MCF 10A (cell line): Measurements from ENCODE around the gene CLIP4. TPM values are rescaled to one million over a fixed set of nuclear protein-coding genes. Genes with fewer than 3 reads are reported as not detected.
A peak's percentile ranks its signal among the peaks of the same experiment; 100 is the strongest.

Experiments
- BruUV-seq: library from RNA; stranded (reverse); fragments of 400-500 nt; replicated peaks from 2 replicates; lab custom pipeline; 2021; lab: Mats Ljungman, UMichigan
- CTCF ChIA-PET: fragments of 300-600 bp; sonication (Branson Sonifier 250); formaldehyde crosslinking; extraction: SDS; loops from one replicate; lab custom pipeline; 2021; ENCODE audit warnings: antibody characterized with exemption, inconsistent platforms; lab: Yijun Ruan, JAX
- POLR2A ChIA-PET: fragments of 300-600, 350-650 bp; sonication (Branson Sonifier 250); formaldehyde crosslinking; extraction: SDS; loops from one replicate; lab custom pipeline; 2020; ENCODE audit warnings: antibody characterized with exemption, inconsistent platforms; lab: Yijun Ruan, JAX
- DNase-seq: peaks from one replicate; pipeline ENCODE4 v3.0.0-alpha.2; 2018; ENCODE audit not compliant: unreplicated experiment
- H3K27ac Mint-ChIP-seq: one replicate; pipeline ENCODE4 v1.8.0; 2022; ENCODE audit warnings: mild to moderate bottlenecking, low read depth, mixed read lengths; ENCODE audit not compliant: unreplicated experiment
- H3K27me3 Mint-ChIP-seq: one replicate; pipeline ENCODE4 v1.8.0; 2022; ENCODE audit warnings: mixed read lengths; ENCODE audit not compliant: insufficient read depth, unreplicated experiment
- H3K36me3 Mint-ChIP-seq: one replicate; pipeline ENCODE4 v1.8.0; 2022; ENCODE audit warnings: mild to moderate bottlenecking, moderate library complexity, mixed read lengths; ENCODE audit not compliant: insufficient read depth, unreplicated experiment
- H3K4me1 Mint-ChIP-seq: one replicate; pipeline ENCODE4 v1.8.0; 2022; ENCODE audit warnings: mixed read lengths; ENCODE audit not compliant: insufficient read depth, unreplicated experiment
- H3K4me3 Mint-ChIP-seq: one replicate; pipeline ENCODE4 v1.8.0; 2022; ENCODE audit warnings: mild to moderate bottlenecking, moderate library complexity, mixed read lengths; ENCODE audit not compliant: unreplicated experiment
- H3K9me3 Mint-ChIP-seq: one replicate; pipeline ENCODE4 v1.8.0; 2022; ENCODE audit warnings: mixed read lengths; ENCODE audit not compliant: unreplicated experiment
- CTCF ChIP-seq: fragments of 200-600 bp; IDR thresholded peaks from one replicate; pipeline ENCODE4 v1.8.0; 2022; ENCODE audit warnings: antibody characterized with exemption, mild to moderate bottlenecking; ENCODE audit not compliant: unreplicated experiment
- intact Hi-C: fragments of 100-400 bp; cut with micrococcal nuclease; formaldehyde crosslinking; loops from 2 replicates; pipeline ENCODE4 v1.14.1; 2022
- total RNA-seq: library from RNA; stranded (reverse); gene quantifications from 2 replicates; pipeline ENCODE4 v1.2.3, GENCODE V29; 2022

CLIP4 gene
- total RNA-seq, 1 experiment from 2014 or later: 77.8 TPM

GRCh38 chr2:29212009-29212408 lies 96.8 kb downstream of the CLIP4 start:
- BruUV-seq: no TSS peak
- intact Hi-C loops: no loop called here
- POLR2A ChIA-PET: interaction anchor here (0.5 kb wide), 1 partner anchor 225 kb away, joined by 3 read pairs; no protein-coding TSS in a partner anchor
- no peak for TF ChIP-seq CTCF
- Mint-ChIP-seq H3K27ac (peak overlapping the region; percentile 7), H3K4me3 (no peak overlapping the region), H3K9me3 (no peaks in the 10 kb centered on the region), H3K36me3 (peaks cover 19% of the 10 kb centered on the region), H3K27me3 (no peaks in the 10 kb centered on the region), H3K4me1 (peaks cover 9% of the 10 kb centered on the region)
- CTCF ChIA-PET: interaction anchor here (0.6 to 2.4 kb wide), 3 partner anchors 9 to 823 kb away, joined by 3 to 6 read pairs (median 3); no protein-coding TSS in a partner anchor
- DNase-seq: no peak

GRCh38 chr2:29213888-29214291 lies 98.7 kb downstream of the CLIP4 start:
- no peak for DNase-seq
- Mint-ChIP-seq H3K4me3 (no peak overlapping the region), H3K4me1 (no peaks in the 10 kb centered on the region), H3K9me3 (no peaks in the 10 kb centered on the region), H3K36me3 (peaks cover 18% of the 10 kb centered on the region), H3K27me3 (no peaks in the 10 kb centered on the region), H3K27ac (no peak overlapping the region)
- CTCF ChIA-PET: no interaction called here
- POLR2A ChIA-PET: interaction anchor here (0.8 to 1.6 kb wide), 2 partner anchors 10 to 150 kb away, joined by 3 to 4 read pairs; no protein-coding TSS in a partner anchor
- intact Hi-C loops: no loop called here
- TF ChIP-seq CTCF: no peak
- no TSS peak for BruUV-seq

DNA sequence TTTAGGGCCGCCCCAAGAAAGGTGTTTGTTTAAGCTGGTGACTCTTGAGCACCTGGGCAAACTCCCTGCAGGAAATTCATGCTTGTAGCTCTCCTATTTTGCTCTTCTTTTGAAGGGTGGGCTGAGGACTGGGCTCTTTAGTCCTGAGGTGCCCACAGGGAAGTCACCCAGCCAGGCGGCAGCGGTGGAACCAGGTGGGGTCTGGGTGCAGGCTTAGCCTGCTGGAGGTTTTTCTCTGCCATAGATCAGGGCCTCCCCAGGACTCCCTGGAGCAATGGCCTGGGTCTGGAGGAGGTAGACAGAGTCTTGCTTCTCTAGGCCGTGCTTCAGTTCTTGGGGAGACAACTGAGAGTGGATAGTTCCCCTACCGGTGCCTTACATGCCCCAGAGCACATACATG lies 99.9 kb downstream of the CLIP4 start:
- Mint-ChIP-seq H3K36me3 (peaks cover 11% of the 10 kb centered on the region), H3K27ac (no peak overlapping the region), H3K4me3 (no peak overlapping the region), H3K9me3 (no peaks in the 10 kb centered on the region), H3K4me1 (no peaks in the 10 kb centered on the region), H3K27me3 (no peaks in the 10 kb centered on the region)
- intact Hi-C loops: no loop called here
- no peak for DNase-seq
- ChIA-PET POLR2A (interaction anchor here (1.6 kb wide), 1 partner anchor 9 kb away, joined by 4 read pairs; no protein-coding TSS in a partner anchor), CTCF (no interaction called here)
- TF ChIP-seq CTCF: no peak
- no TSS peak for BruUV-seq

GRCh38 chr2:29215739-29216608 lies 100.8 kb downstream of the CLIP4 start:
- intact Hi-C loops: no loop called here

More at GRCh38 chr2:29215739-29216608, 100.8 kb downstream of the CLIP4 start:
- Mint-ChIP-seq H3K36me3 (peaks cover 8% of the 10 kb centered on the region), H3K9me3 (no peaks in the 10 kb centered on the region), H3K27me3 (no peaks in the 10 kb centered on the region), H3K4me1 (no peaks in the 10 kb centered on the region), H3K4me3 (no peak overlapping the region), H3K27ac (no peak overlapping the region)
- no peak for DNase-seq
- ChIA-PET CTCF (interaction anchor here (0.7 kb wide), 1 partner anchor 205 kb away, joined by 3 read pairs; no protein-coding TSS in a partner anchor), POLR2A (no interaction called here)
- BruUV-seq: no TSS peak
- no peak for TF ChIP-seq CTCF
